H1 (cell line): ENCODE measurements around the gene DYNLT2B. TPM values are rescaled to one million over a fixed set of nuclear protein-coding genes. Genes with fewer than 3 reads are reported as not detected.

ENCODE experiments used
- CTCF ChIA-PET: fragments of 300-600 bp; sonication (Branson Sonifier 250); formaldehyde crosslinking; loops from one replicate; lab custom pipeline; 2021; ENCODE audit not compliant: partially characterized antibody; lab: Charles Lee
- POLR2A ChIA-PET: fragments of 300-600 bp; sonication (Branson Sonifier 250); formaldehyde crosslinking; loops from one replicate; lab custom pipeline; 2021; ENCODE audit warnings: inconsistent platforms; ENCODE audit not compliant: partially characterized antibody; lab: Charles Lee
- DNase-seq, 2 experiments: peaks; one replicate each; pipeline versions ENCODE4 v3.0.0 to v3.0.0-alpha.2; 2010 to 2022; ENCODE audit warnings: low spot score in 2 of 2, low read depth in 1 of 2, mixed read lengths in 1 of 2
- FAIRE-seq: peaks from 2 replicates; lab custom pipeline; 2011; peaks lifted over from hg19 to GRCh38; lab: Jason Lieb, UNC
- H2AFZ ChIP-seq: 2 replicates; pipeline ENCODE4 v1.8.1; 2012; ENCODE audit warnings: low read length, inconsistent platforms
- H2AK5ac ChIP-seq: 2 replicates; pipeline ENCODE4 v1.6.1; 2013; ENCODE audit warnings: low read depth, low read length
- H2BK120ac ChIP-seq: replicated peaks from 2 replicates; pipeline ENCODE3; 2013; ENCODE audit warnings: low read depth, low read length, inconsistent platforms
- H2BK12ac ChIP-seq: 2 replicates; pipeline ENCODE4 v1.6.1; 2013; ENCODE audit warnings: low read depth, low read length
- H2BK15ac ChIP-seq: 2 replicates; pipeline ENCODE4 v1.6.1; 2013; ENCODE audit warnings: low read length
- H2BK20ac ChIP-seq: 2 replicates; pipeline ENCODE4 v1.6.1; 2013; ENCODE audit warnings: low read length
- H2BK5ac ChIP-seq: 2 replicates; pipeline ENCODE4 v1.6.1; 2013; ENCODE audit warnings: low read depth, low read length
- H3K14ac ChIP-seq: 2 replicates; pipeline ENCODE4 v1.6.1; 2013; ENCODE audit warnings: inconsistent platforms; ENCODE audit not compliant: insufficient read length
- H3K18ac ChIP-seq: 2 replicates; pipeline ENCODE4 v1.6.1; 2013; ENCODE audit warnings: low read length; ENCODE audit errors: extremely low read depth
- H3K23ac ChIP-seq: 2 replicates; pipeline ENCODE4 v1.6.1; 2013; ENCODE audit warnings: inconsistent platforms; ENCODE audit not compliant: insufficient read length
- H3K23me2 ChIP-seq: 2 replicates; pipeline ENCODE4 v1.6.1; 2013; ENCODE audit warnings: low read depth, low read length
- H3K27ac ChIP-seq: 2 replicates; pipeline ENCODE4 v1.6.1; 2011; ENCODE audit warnings: low read depth, low read length, inconsistent platforms
- H3K27me3 ChIP-seq, 4 experiments: replicated peaks in 1 of 4; 1 replicate in 1 of 4; 2 replicates in 3 of 4; pipeline versions ENCODE4 v1.6.1 to v1.8.1; 2011 to 2013; ENCODE audit warnings: low read length in 3 of 4, mild to moderate bottlenecking in 3 of 4, inconsistent platforms in 2 of 4, mixed read lengths in 2 of 4, moderate library complexity in 1 of 4; ENCODE audit not compliant: control insufficient read depth in 3 of 4, insufficient read depth in 3 of 4; ENCODE audit errors: extremely low read depth in 1 of 4
- H3K36me3 ChIP-seq, 4 experiments: 2 replicates each; pipeline versions ENCODE4 v1.6.1 to v1.8.1; 2011 to 2013; ENCODE audit warnings: mild to moderate bottlenecking in 4 of 4, low read length in 3 of 4, moderate library complexity in 2 of 4, control low read depth in 1 of 4, inconsistent platforms in 1 of 4; ENCODE audit not compliant: insufficient read depth in 4 of 4, control insufficient read depth in 2 of 4
- H3K4ac ChIP-seq: replicated peaks from 2 replicates; pipeline ENCODE3; 2013; ENCODE audit warnings: low read length, low read depth, mixed read lengths, inconsistent platforms; ENCODE audit not compliant: insufficient read length
- H3K4me1 ChIP-seq, 4 experiments: replicated peaks in 1 of 4; 1 replicate in 1 of 4; 2 replicates in 3 of 4; pipeline versions ENCODE4 v1.6.1 to v1.8.1; 2011 to 2013; ENCODE audit warnings: low read length in 3 of 4, inconsistent platforms in 2 of 4, mixed read lengths in 1 of 4; ENCODE audit not compliant: insufficient read depth in 4 of 4, control insufficient read depth in 3 of 4
- H3K4me2 ChIP-seq, 2 experiments: 2 replicates each; pipeline versions ENCODE4 v1.6.1 to v1.8.1; 2011 to 2013; ENCODE audit warnings: low read depth in 2 of 2, low read length in 2 of 2, control low read depth in 1 of 2, inconsistent platforms in 1 of 2, mild to moderate bottlenecking in 1 of 2; ENCODE audit not compliant: insufficient read depth in 1 of 2
- H3K4me3 ChIP-seq, 4 experiments: fragments of 200-600, 300-600 bp in 1 of 4; sonication (generic), shearing (Covaris generic), sonication (Bioruptor Twin) in 1 of 4; 2 replicates each; pipeline versions ENCODE4 v1.5.1 to v1.8.1; 2011 to 2016; ENCODE audit warnings: low read length in 4 of 4, low read depth in 3 of 4, control low read depth in 2 of 4, inconsistent platforms in 2 of 4, mild to moderate bottlenecking in 2 of 4, mixed read lengths in 1 of 4, moderate library complexity in 1 of 4; ENCODE audit not compliant: insufficient read depth in 2 of 4; ENCODE audit errors: extremely low read depth in 1 of 4
- H3K56ac ChIP-seq: replicated peaks from 2 replicates; pipeline ENCODE3; 2013; ENCODE audit warnings: low read depth, mild to moderate bottlenecking, mixed read lengths, low read length, inconsistent platforms; ENCODE audit not compliant: insufficient read length
- H3K79me1 ChIP-seq: 2 replicates; pipeline ENCODE4 v1.6.1; 2013; ENCODE audit warnings: low read depth, low read length, control low read depth
- H3K79me2 ChIP-seq, 2 experiments: 2 replicates each; pipeline versions ENCODE4 v1.6.1 to v1.8.1; 2012 to 2013; ENCODE audit warnings: low read length in 2 of 2, mild to moderate bottlenecking in 2 of 2, inconsistent platforms in 1 of 2; ENCODE audit not compliant: insufficient read depth in 2 of 2, control insufficient read depth in 1 of 2
- H3K9ac ChIP-seq, 4 experiments: replicated peaks in 1 of 4; 1 replicate in 1 of 4; 2 replicates in 3 of 4; pipeline versions ENCODE4 v1.6.1 to v1.8.1; 2011 to 2013; ENCODE audit warnings: low read depth in 3 of 4, low read length in 3 of 4, control low read depth in 2 of 4, mild to moderate bottlenecking in 2 of 4, moderate library complexity in 2 of 4, inconsistent platforms in 1 of 4; ENCODE audit errors: extremely low read depth in 1 of 4
- H3K9me3 ChIP-seq, 2 experiments: 2 replicates each; pipeline versions ENCODE4 v1.6.1 to v1.8.1; 2012 to 2013; ENCODE audit warnings: mild to moderate bottlenecking in 2 of 2, moderate library complexity in 2 of 2, control low read depth in 1 of 2, inconsistent platforms in 1 of 2, low read depth in 1 of 2, low read length in 1 of 2, mixed read lengths in 1 of 2; ENCODE audit not compliant: insufficient read depth in 2 of 2
- H4K20me1 ChIP-seq, 2 experiments: replicated peaks in 1 of 2; 2 replicates each; pipeline versions ENCODE3 to v1.8.1; 2011 to 2013; ENCODE audit warnings: inconsistent platforms in 2 of 2, low read length in 2 of 2, mild to moderate bottlenecking in 1 of 2; ENCODE audit not compliant: insufficient read depth in 2 of 2, control insufficient read depth in 1 of 2
- H4K5ac ChIP-seq: 2 replicates; pipeline ENCODE4 v1.6.1; 2013; ENCODE audit warnings: low read length, low read depth, mixed read lengths, inconsistent platforms; ENCODE audit not compliant: insufficient read length
- H4K8ac ChIP-seq: 2 replicates; pipeline ENCODE4 v1.8.0; 2013; ENCODE audit warnings: mild to moderate bottlenecking, moderate library complexity, low read length, inconsistent platforms; ENCODE audit not compliant: insufficient read depth; ENCODE audit errors: extremely low read depth
- H4K91ac ChIP-seq: replicated peaks from 2 replicates; pipeline ENCODE3; 2013; ENCODE audit warnings: low read length, mixed read lengths, inconsistent platforms; ENCODE audit not compliant: insufficient read length
- ASH2L ChIP-seq: fragments of 200-600, 300-600 bp; sonication (generic); IDR thresholded peaks from one replicate; pipeline ENCODE4 v1.7.1; 2017; ENCODE audit warnings: low read length
- BCL11A ChIP-seq, 2 experiments: IDR thresholded peaks; one replicate each; pipeline ENCODE4 v1.6.1; 2011; ENCODE audit warnings: low read depth in 2 of 2, low read length in 2 of 2, mild to moderate bottlenecking in 2 of 2
- BRCA1 ChIP-seq: IDR thresholded peaks from 2 replicates; pipeline ENCODE4 v1.6.1; 2012; ENCODE audit warnings: low read depth, low read length, improper control_type of control experiment
- JUN ChIP-seq: IDR thresholded peaks from 2 replicates; pipeline ENCODE4 v1.6.1; 2011; ENCODE audit warnings: low read depth, mild to moderate bottlenecking, improper control_type of control experiment, low read length
- JUND ChIP-seq: IDR thresholded peaks from 2 replicates; pipeline ENCODE4 v1.6.1; 2011; ENCODE audit warnings: mild to moderate bottlenecking, improper control_type of control experiment, low read length
- KDM5A ChIP-seq: fragments of 200-600 bp; IDR thresholded peaks from 2 replicates; pipeline ENCODE4 v1.7.1; 2012; ENCODE audit warnings: mild to moderate bottlenecking, low read length, inconsistent platforms, mixed read lengths
- MAFK ChIP-seq: IDR thresholded peaks from 2 replicates; pipeline ENCODE4 v1.6.1; 2012; ENCODE audit warnings: low read depth, mild to moderate bottlenecking, improper control_type of control experiment, low read length
- NRF1 ChIP-seq: IDR thresholded peaks from 2 replicates; pipeline ENCODE4 v1.6.1; 2011; ENCODE audit warnings: mild to moderate bottlenecking, low read depth, low read length, improper control_type of control experiment
- POLR2A ChIP-seq, 2 experiments: IDR thresholded peaks; 1 replicate in 1 of 2; 2 replicates in 1 of 2; pipeline ENCODE4 v1.6.1; 2011; ENCODE audit warnings: low read depth in 2 of 2, low read length in 2 of 2, mild to moderate bottlenecking in 2 of 2; ENCODE audit errors: control extremely low read depth in 1 of 2
- POU5F1 ChIP-seq: IDR thresholded peaks from 2 replicates; pipeline ENCODE4 v1.6.1; 2011; ENCODE audit warnings: low read depth, mild to moderate bottlenecking, low read length, moderate library complexity
- SIN3A ChIP-seq, 2 experiments: IDR thresholded peaks in 1 of 2; conservative IDR thresholded peaks in 1 of 2; 2 replicates each; pipeline ENCODE4 v1.6.1; 2011 to 2012; ENCODE audit warnings: low read length in 2 of 2, improper control_type of control experiment in 1 of 2, low read depth in 1 of 2, mild to moderate bottlenecking in 1 of 2
- SRF ChIP-seq: IDR thresholded peaks from 2 replicates; pipeline ENCODE4 v1.6.1; 2011; ENCODE audit warnings: mild to moderate bottlenecking, low read depth, low read length, moderate library complexity
- TCF12 ChIP-seq: IDR thresholded peaks from 2 replicates; pipeline ENCODE4 v1.6.1; 2011; ENCODE audit warnings: low read depth, mild to moderate bottlenecking, low read length
- TEAD4 ChIP-seq: IDR thresholded peaks from 2 replicates; pipeline ENCODE4 v1.6.1; 2012; ENCODE audit warnings: low read depth, low read length, inconsistent platforms, mixed read lengths
- WGBS, 2 experiments: shearing (Covaris generic) in 1 of 2; methylation state at CpG; one replicate each; pipeline versions ENCODE4 v1.1.6 to v1.1.7; 2013 to 2015; ENCODE audit warnings: low lambda C conversion rate in 2 of 2, mixed read lengths in 2 of 2, inconsistent platforms in 1 of 2, low coverage in 1 of 2, missing lambda C conversion rate in 1 of 2; ENCODE audit not compliant: insufficient replicate concordance in 2 of 2, insufficient coverage in 1 of 2, insufficient read length in 1 of 2; ENCODE audit errors: extremely low coverage in 1 of 2, missing lambda C conversion rate in 1 of 2; 5-methylcytosine and 5-hydroxymethylcytosine counted together
- polyA plus RNA-seq, 7 experiments: library from polyadenylated mRNA; depleted of rRNA in 3 of 7; stranded (reverse) in 5 of 7; unstranded in 2 of 7; fragments of >200 nt in 5 of 7; fragments of 200-250 nt in 2 of 7; gene quantifications; 1 replicate in 5 of 7; 2 replicates in 1 of 7; 4 replicates in 1 of 7; pipeline versions ENCODE4 v1.2.1 to v1.2.3, GENCODE V29; 2011 to 2013; ENCODE audit warnings: missing spikeins in 2 of 7, mixed read lengths in 2 of 7
- total RNA-seq: library from RNA; stranded (reverse); fragmentation: NEBNext Ultra II Directional; extraction: Animal tissue kit (Norgen Biotek cat#: 25700); gene quantifications from 2 replicates; pipeline ENCODE4 v1.2.1, GENCODE V29; 2021

The DYNLT2B gene
- total and polyA plus RNA-seq, 2 of the 8 experiments (the other 6 are each of a cell fraction or from before 2014, with no cell fraction given): 10.9 to 22.2 TPM

GRCh38 chr3:196273655-196274054 lies 44.4 kb downstream of the DYNLT2B start:
- Histone ChIP-seq H2BK15ac (no peak overlapping the region), H2AK5ac (no peak overlapping the region), H3K4me3 (peak overlapping the region in 2 of 4 experiments; percentile 26 to 34; a peak in 2 of 8 replicates), H3K36me3 (no peaks in the 10 kb centered on the region; a peak in 1 of 8 replicates), H3K27me3 (no peaks in the 10 kb centered on the region), H4K8ac (no peak overlapping the region; the same call in 1 of the 2 replicates), H3K27ac (peak overlapping the region; percentile 41; the same call in 1 of the 2 replicates), H3K4me2 (peak overlapping the region in 1 of 2 experiments; percentile 54; a peak in 2 of 4 replicates), H2BK20ac (no peak overlapping the region), H2AFZ (0 out of 2 replicates have a peak overlapping the region, but pooled peaks have one; percentile 28), H4K5ac (no peak overlapping the region), H3K23me2 (no peaks in the 10 kb centered on the region), H2BK5ac (peak overlapping the region; percentile 24; the same call in 1 of the 2 replicates), H4K91ac (peak overlapping the region; percentile 22), H3K79me1 (no peaks in the 10 kb centered on the region; the same call in 1 of the 2 replicates), H3K4me1 (peaks cover 4 to 16% (median 12%) of the 10 kb centered on the region in 4 experiments; a peak in 6 of 7 replicates), H4K20me1 (peaks cover 0 to 2% of the 10 kb centered on the region in 2 experiments), H2BK12ac (no peak overlapping the region), H3K4ac (no peak overlapping the region), H2BK120ac (no peak overlapping the region), H3K9me3 (no peaks in the 10 kb centered on the region), H3K79me2 (peaks cover 0 to 14% of the 10 kb centered on the region in 2 experiments; a peak in 3 of 4 replicates), H3K18ac (no peak overlapping the region), H3K14ac (no peak overlapping the region), H3K9ac (no peak overlapping the region), H3K56ac (no peak overlapping the region), H3K23ac (no peak overlapping the region)
- POLR2A ChIA-PET: interaction anchor here (1.1 kb wide), 1 partner anchor 192 kb away, joined by 3 read pairs; no protein-coding TSS in a partner anchor
- no peak for FAIRE-seq
- DNase-seq: no peak
- WGBS, 2 experiments: 55% methylated on average over 12 of the region's 12 CpGs; no CpG with 5 or more reads in 1 of the 2 experiments
- CTCF ChIA-PET: interaction anchor here (0.9 to 1.7 kb wide), 3 partner anchors 15 to 50 kb away, joined by 3 to 4 read pairs (median 3); no protein-coding TSS in a partner anchor
- no peak for TF ChIP-seq MAFK
- no peak for TF ChIP-seq POU5F1
- TF ChIP-seq TEAD4: 0 out of 2 replicates have a peak, but pooled peaks have one; percentile 27
- TF ChIP-seq TCF12: no peak
- TF ChIP-seq SIN3A (conservative IDR thresholded peaks at IDR 0.05 in 1 of 2, IDR thresholded peaks at IDR 0.05 in 1 of 2; ENCODE audit: low read depth in 1 of 2, low read length in 2 of 2): 0 out of 4 replicates have a peak, but pooled peaks of 1 of the 2 experiments have one; percentile 49
- TF ChIP-seq NRF1: no peak
- no peak for TF ChIP-seq BRCA1
- no peak for TF ChIP-seq SRF
- no peak for TF ChIP-seq BCL11A (IDR thresholded peaks at IDR 0.05; ENCODE audit: low read depth in 2 of 2, low read length in 2 of 2)
- TF ChIP-seq ASH2L: peak; percentile 6
- no peak for TF ChIP-seq JUND
- no peak for TF ChIP-seq KDM5A
- no peak for TF ChIP-seq JUN
- TF ChIP-seq POLR2A (IDR thresholded peaks at IDR 0.05; ENCODE audit: control extremely low read depth in 1 of 2, low read depth in 2 of 2, low read length in 2 of 2): no peak; a peak in 1 of 3 replicates
